Duodenal mucosa (tissue), 2 donors: ENCODE results near the gene RSPRY1.

ENCODE experiments used
- H3K27ac ChIP-seq: one replicate; pipeline ENCODE4 v1.7.0; 2013; ENCODE audit warnings: low read depth, low read length
- H3K27me3 ChIP-seq, 2 donors: one replicate each; pipeline ENCODE4 v1.7.0; 2013; ENCODE audit warnings: low read length in 2 of 2, control low read depth in 1 of 2; ENCODE audit not compliant: insufficient read depth in 2 of 2, control insufficient read depth in 1 of 2
- H3K36me3 ChIP-seq, 2 donors: one replicate each; pipeline ENCODE4 v1.7.0; 2013; ENCODE audit warnings: low read length in 2 of 2, control low read depth in 1 of 2; ENCODE audit not compliant: insufficient read depth in 2 of 2, control insufficient read depth in 1 of 2
- H3K4me1 ChIP-seq, 2 donors: one replicate each; pipeline ENCODE4 v1.7.0; 2013; ENCODE audit warnings: low read length in 2 of 2, control low read depth in 1 of 2; ENCODE audit not compliant: insufficient read depth in 2 of 2, control insufficient read depth in 1 of 2
- H3K4me3 ChIP-seq, 2 donors: one replicate each; pipeline ENCODE4 v1.7.0; 2013; ENCODE audit warnings: low read length in 2 of 2, low read depth in 1 of 2
- H3K9ac ChIP-seq, 2 donors: one replicate each; pipeline ENCODE4 v1.7.0; 2013; ENCODE audit warnings: low read length in 2 of 2, low read depth in 1 of 2
- H3K9me3 ChIP-seq, 2 donors: one replicate each; pipeline ENCODE4 v1.7.0; 2013; ENCODE audit warnings: low read length in 2 of 2, control low read depth in 1 of 2; ENCODE audit not compliant: control insufficient read depth in 1 of 2

Gene RSPRY1

GRCh38 chr16:57279780-57280638 lies 93.9 kb downstream of the RSPRY1 start:
- H3K4me3 ChIP-seq: no peak overlapping the region
- no peak overlapping the region for H3K27ac ChIP-seq
- H3K27me3 ChIP-seq: no peaks in the 10 kb centered on the region
- H3K9me3 ChIP-seq: no peaks in the 10 kb centered on the region
- H3K36me3 ChIP-seq: no peaks in the 10 kb centered on the region
- peaks cover 25 to 32% of the 10 kb centered on the region in 2 donors for H3K4me1 ChIP-seq
- H3K9ac ChIP-seq: no peak overlapping the region

GRCh38 chr16:57281791-57282190 lies 95.7 kb downstream of the RSPRY1 start:
- H3K4me3 ChIP-seq: no peak overlapping the region
- H3K27ac ChIP-seq: no peak overlapping the region
- H3K9me3 ChIP-seq: no peaks in the 10 kb centered on the region
- H3K9ac ChIP-seq: no peak overlapping the region
- H3K4me1 ChIP-seq: peaks cover 25 to 28% of the 10 kb centered on the region in 2 donors
- no peaks in the 10 kb centered on the region for H3K36me3 ChIP-seq
- H3K27me3 ChIP-seq: no peaks in the 10 kb centered on the region

GRCh38 chr16:57282510-57283213 lies 96.5 kb downstream of the RSPRY1 start:
- Histone ChIP-seq H3K4me3 (peak overlapping the region; percentile 74 to 79), H3K36me3 (no peaks in the 10 kb centered on the region), H3K27ac (no peak overlapping the region), H3K27me3 (no peaks in the 10 kb centered on the region), H3K9ac (peak overlapping the region; percentile 1 to 83), H3K4me1 (peaks cover 22 to 23% of the 10 kb centered on the region in 2 donors), H3K9me3 (no peaks in the 10 kb centered on the region)

GRCh38 chr16:57283214-57283958 lies 97.3 kb downstream of the RSPRY1 start:
- H3K4me3 ChIP-seq: peak overlapping the region; percentile 74 to 79
- H3K9ac ChIP-seq: peak overlapping the region; percentile 76 to 83
- H3K9me3 ChIP-seq: no peaks in the 10 kb centered on the region
- H3K27ac ChIP-seq: peak overlapping the region; percentile 62
- H3K36me3 ChIP-seq: no peaks in the 10 kb centered on the region
- H3K27me3 ChIP-seq: no peaks in the 10 kb centered on the region
- peaks cover 20 to 21% of the 10 kb centered on the region in 2 donors for H3K4me1 ChIP-seq

- Histone ChIP-seq H3K9me3 (no peaks in the 10 kb centered on the region), H3K4me1 (peaks cover 16% of the 10 kb centered on the region in 2 donors), H3K36me3 (no peaks in the 10 kb centered on the region), H3K9ac (peak overlapping the region; percentile 76 to 83), H3K27ac (peak overlapping the region; percentile 62), H3K27me3 (no peaks in the 10 kb centered on the region), H3K4me3 (peak overlapping the region; percentile 74 to 79)
These were observed 97.8 kb downstream of the RSPRY1 start for GRCh38 chr16:57283959-57284208.

- Histone ChIP-seq H3K9ac (peak within 1 kb of the TSS; percentile 76 to 83), H3K27ac (peak within 1 kb of the TSS; percentile 62), H3K27me3 (no peaks in the 10 kb centered on the region), H3K36me3 (no peaks in the 10 kb centered on the region), H3K4me3 (peak within 1 kb of the TSS; percentile 74 to 79), H3K9me3 (no peaks in the 10 kb centered on the region), H3K4me1 (peaks cover 14 to 16% of the 10 kb centered on the region in 2 donors)
These were observed 98.3 kb downstream of the RSPRY1 start, which contains the start of gene PLLP for GRCh38 chr16:57284209-57284951. Gene PLLP, minus strand, starts transcription at chr16:57284672. Its CDS starts 132 bp downstream, at chr16:57284540.

- peak overlapping the region in 1 of 2 donors; percentile 71 for H3K9ac ChIP-seq
- no peaks in the 10 kb centered on the region for H3K27me3 ChIP-seq
- H3K36me3 ChIP-seq: no peaks in the 10 kb centered on the region
- no peaks in the 10 kb centered on the region for H3K9me3 ChIP-seq
- no peak overlapping the region for H3K27ac ChIP-seq
- H3K4me3 ChIP-seq: peak overlapping the region; percentile 74 to 79
- peaks cover 10 to 12% of the 10 kb centered on the region in 2 donors for H3K4me1 ChIP-seq
These were observed 98.8 kb downstream of the RSPRY1 start for GRCh38 chr16:57284952-57285363.

- Histone ChIP-seq H3K27me3 (no peaks in the 10 kb centered on the region), H3K36me3 (no peaks in the 10 kb centered on the region), H3K4me1 (peaks cover 5 to 8% of the 10 kb centered on the region in 2 donors), H3K9ac (no peak overlapping the region), H3K27ac (no peak overlapping the region), H3K4me3 (peak overlapping the region in 1 of 2 donors; percentile 74), H3K9me3 (no peaks in the 10 kb centered on the region)
These were observed 99.2 kb downstream of the RSPRY1 start for GRCh38 chr16:57285379-57285778.

- Histone ChIP-seq H3K9me3 (no peaks in the 10 kb centered on the region), H3K27me3 (no peaks in the 10 kb centered on the region), H3K27ac (no peak overlapping the region), H3K4me3 (no peak overlapping the region), H3K9ac (no peak overlapping the region), H3K36me3 (no peaks in the 10 kb centered on the region), H3K4me1 (peaks cover 7 to 9% of the 10 kb centered on the region in 2 donors)
These were observed 103.5 kb downstream of the RSPRY1 start for GRCh38 chr16:57289391-57290257.
